GM12873 (cell line): ENCODE data around the gene ARHGAP26.

Experiments
- TF ChIP-seq, protein P1 (sequence below): IDR thresholded peaks from 2 replicates; pipeline ENCODE4 v1.5.1; 2012; ENCODE audit warnings: low read depth, mild to moderate bottlenecking, moderate library complexity, low read length, control low read depth; ENCODE audit not compliant: insufficient read depth; ENCODE audit errors: missing control alignments

The ARHGAP26 gene

DNA sequence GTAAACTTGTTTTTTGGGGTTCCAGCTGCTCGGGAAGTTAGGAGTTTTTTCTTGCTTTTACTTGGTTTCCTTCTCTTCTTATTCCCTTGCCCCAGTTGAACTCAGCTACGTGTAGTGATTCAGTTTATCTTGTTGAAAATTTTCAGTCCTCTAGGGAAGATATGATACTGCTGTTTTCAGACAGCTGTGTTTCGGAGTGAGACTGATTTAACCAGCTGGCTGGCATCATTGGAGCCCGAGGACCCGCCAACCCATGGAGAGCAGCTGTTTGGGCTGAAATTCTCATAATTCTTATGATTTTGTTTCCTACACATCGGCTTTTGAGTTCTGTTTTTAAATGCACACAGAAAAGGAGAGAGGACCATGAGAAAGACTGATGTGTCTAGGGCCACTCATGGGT is 361.8 kb downstream of the ARHGAP26 start:
- TF ChIP-seq, protein P1, sequence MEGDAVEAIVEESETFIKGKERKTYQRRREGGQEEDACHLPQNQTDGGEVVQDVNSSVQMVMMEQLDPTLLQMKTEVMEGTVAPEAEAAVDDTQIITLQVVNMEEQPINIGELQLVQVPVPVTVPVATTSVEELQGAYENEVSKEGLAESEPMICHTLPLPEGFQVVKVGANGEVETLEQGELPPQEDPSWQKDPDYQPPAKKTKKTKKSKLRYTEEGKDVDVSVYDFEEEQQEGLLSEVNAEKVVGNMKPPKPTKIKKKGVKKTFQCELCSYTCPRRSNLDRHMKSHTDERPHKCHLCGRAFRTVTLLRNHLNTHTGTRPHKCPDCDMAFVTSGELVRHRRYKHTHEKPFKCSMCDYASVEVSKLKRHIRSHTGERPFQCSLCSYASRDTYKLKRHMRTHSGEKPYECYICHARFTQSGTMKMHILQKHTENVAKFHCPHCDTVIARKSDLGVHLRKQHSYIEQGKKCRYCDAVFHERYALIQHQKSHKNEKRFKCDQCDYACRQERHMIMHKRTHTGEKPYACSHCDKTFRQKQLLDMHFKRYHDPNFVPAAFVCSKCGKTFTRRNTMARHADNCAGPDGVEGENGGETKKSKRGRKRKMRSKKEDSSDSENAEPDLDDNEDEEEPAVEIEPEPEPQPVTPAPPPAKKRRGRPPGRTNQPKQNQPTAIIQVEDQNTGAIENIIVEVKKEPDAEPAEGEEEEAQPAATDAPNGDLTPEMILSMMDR, result no peak

DNA sequence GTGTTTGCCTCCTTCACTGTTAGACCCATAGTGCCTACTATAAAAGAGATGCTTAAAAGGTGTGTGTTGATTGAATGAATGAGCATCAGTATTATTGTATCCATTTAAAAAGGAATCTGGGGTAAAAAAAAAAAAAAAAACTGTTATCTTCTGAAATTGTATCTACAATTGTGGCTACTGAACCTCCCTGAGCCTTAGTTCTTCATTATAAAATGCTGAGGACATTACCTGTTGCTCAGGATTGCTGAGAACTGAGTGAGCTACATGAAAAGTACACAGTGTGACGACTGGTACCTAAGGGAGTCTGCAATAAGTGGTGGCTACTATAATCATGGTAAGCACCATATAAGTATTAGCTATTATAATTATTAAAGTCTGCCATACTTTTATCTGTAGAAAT is 362.6 kb downstream of the ARHGAP26 start:
- TF ChIP-seq, protein P1, result no peak

DNA sequence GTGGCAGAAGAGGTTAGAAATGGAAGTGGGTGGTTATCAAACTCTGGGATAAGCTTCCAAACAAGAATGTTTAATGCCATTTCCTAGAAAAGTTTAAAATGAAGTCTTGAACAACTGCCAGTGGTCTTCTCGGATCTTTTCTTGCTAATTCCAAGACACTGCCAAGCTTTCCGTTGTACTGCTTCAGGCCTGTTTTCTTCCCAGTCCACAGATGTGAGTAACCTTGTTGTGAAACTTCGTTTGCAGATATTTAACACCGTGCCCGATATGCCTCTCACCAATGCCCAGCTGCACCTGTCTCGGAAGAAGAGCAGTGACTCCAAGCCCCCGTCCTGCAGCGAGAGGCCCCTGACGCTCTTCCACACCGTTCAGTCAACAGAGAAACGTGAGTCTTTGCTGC is 363.5 kb downstream of the ARHGAP26 start:
- TF ChIP-seq, protein P1, result no peak

DNA sequence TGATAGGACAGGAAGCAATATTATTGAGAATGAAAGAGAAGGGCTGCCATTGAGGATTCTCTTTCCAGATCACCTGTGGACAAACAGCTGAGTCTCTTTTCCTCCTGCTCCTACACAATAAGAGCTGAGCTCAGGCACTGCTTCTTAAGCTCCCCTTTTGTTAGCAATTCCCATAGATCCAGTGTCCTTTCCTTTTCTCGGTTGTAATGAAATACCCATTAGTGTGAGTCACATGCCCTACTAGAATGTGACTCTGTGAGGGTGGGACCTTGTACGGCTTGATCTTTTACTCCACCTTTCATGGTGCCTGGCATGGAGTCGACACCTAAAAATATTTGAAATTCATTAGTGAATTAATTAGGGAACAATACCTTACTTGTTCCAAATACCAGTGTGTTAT is 364.1 kb downstream of the ARHGAP26 start:
- TF ChIP-seq, protein P1, result no peak

DNA sequence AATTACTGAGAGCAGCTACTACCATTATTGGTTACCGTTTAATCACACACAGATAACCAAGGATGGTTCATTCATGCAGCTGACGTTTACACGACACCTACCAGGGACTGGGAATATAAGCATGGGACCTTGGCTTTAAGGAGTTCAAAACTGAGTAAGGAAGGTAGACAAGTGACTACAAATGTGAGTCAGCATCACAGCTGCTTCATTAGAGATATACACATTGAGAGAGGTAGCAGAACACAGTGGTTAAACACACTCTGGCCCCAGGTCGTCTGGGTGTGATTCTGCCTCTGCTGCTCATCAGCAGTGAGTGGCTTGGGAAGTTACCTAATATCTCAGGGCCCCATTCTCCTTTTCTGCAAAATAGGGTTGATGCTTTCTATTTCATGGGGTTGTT is 364.7 kb downstream of the ARHGAP26 start:
- TF ChIP-seq, protein P1, result no peak

DNA sequence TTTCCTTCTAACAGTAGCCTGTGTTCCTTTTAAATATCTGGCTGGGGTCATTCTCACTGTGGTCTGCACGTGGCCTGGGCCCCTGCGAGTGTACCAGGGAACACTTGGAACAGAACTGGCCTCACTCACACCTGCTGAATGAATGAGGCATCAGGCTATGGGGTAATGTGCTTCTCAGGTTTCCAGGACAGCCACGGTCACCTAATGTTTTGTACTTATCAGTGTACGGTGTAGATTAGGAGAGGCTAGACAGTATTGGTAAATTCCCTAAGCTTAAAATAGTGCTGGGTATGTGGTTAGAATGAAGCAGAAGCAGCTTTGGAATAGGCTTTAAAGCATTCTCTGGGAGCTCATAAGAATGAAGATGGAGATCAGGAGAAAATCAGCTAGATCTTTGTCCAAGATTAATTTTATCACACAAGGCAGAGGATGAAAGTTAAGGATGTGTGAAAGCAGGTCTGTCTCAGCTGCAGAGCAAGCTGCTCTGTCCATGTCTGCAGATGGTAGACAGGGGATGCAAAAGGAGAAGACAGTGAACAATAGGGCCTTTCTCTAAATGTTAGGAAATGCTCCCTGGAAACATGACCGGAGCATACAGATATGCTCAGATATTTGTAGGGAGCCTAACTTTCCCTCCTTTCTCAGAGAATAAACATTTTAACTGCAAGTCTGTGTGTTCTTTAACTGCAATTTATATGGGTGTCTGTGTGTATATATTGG is 365.8 kb downstream of the ARHGAP26 start:
- TF ChIP-seq, protein P1, result no peak

DNA sequence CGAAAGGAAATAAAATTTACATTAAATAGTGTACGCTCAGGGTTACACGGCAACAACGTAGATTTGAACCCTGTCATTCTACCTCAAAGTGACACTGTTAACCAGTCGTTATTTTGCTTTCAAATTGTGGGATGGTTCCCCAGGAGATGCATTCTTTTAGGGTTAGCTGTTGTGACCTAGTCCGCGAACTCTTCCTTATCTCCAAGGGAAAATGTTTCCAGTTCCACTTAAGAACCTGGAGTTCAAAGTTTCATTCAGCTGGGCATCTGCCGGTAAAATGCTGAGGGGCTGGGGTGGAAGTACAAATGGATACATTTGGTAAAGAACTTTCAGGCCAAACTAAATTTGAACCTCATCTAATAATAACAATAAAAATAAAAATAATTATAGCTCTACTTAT is 368.7 kb downstream of the ARHGAP26 start:
- TF ChIP-seq, protein P1, result no peak
